Mesothelial cell of epicardium (in vitro differentiated cells): ENCODE data around the gene PLA2G1B. TPM values are rescaled to one million over a fixed set of nuclear protein-coding genes. Genes with fewer than 3 reads are reported as not detected.

Source experiments
- DNase-seq, 2 experiments: peaks; one replicate each; pipeline ENCODE4 v3.0.0; 2021; ENCODE audit warnings: low spot score in 2 of 2; ENCODE audit not compliant: unreplicated experiment in 2 of 2
- H3K27ac Mint-ChIP-seq: 2 replicates; pipeline ENCODE4 v1.8.0; 2021; ENCODE audit warnings: mixed read lengths
- H3K27me3 Mint-ChIP-seq: 2 replicates; pipeline ENCODE4 v1.8.0; 2021; ENCODE audit warnings: low read depth, mixed read lengths
- H3K36me3 Mint-ChIP-seq: 2 replicates; pipeline ENCODE4 v1.8.0; 2021; ENCODE audit warnings: mixed read lengths
- H3K4me1 Mint-ChIP-seq: 2 replicates; pipeline ENCODE4 v1.8.0; 2021; ENCODE audit warnings: mixed read lengths
- H3K4me3 Mint-ChIP-seq: 2 replicates; pipeline ENCODE4 v1.8.0; 2021; ENCODE audit warnings: mild to moderate bottlenecking, moderate library complexity, mixed read lengths
- H3K9me3 Mint-ChIP-seq: 2 replicates; pipeline ENCODE4 v1.8.0; 2021; ENCODE audit warnings: mixed read lengths
- CTCF ChIP-seq: fragments of 200-600 bp; sonication (generic); IDR thresholded peaks from one replicate; pipeline ENCODE4 v1.5.0; 2021; ENCODE audit warnings: antibody characterized with exemption; ENCODE audit not compliant: unreplicated experiment
- total RNA-seq: library from RNA; stranded (reverse); gene quantifications from 3 replicates; pipeline ENCODE4 v1.2.1, GENCODE V29; 2021

The PLA2G1B gene
- total RNA-seq, 1 donor from 2014 or later = not detected

- Mint-ChIP-seq H3K4me3 (peak overlapping the region; percentile 80), H3K36me3 (no peaks in the 10 kb centered on the region), H3K9me3 (no peaks in the 10 kb centered on the region), H3K4me1 (peaks cover 24% of the 10 kb centered on the region), H3K27me3 (peaks cover 45% of the 10 kb centered on the region), H3K27ac (no peak overlapping the region)
- DNase-seq = no peak
- no peak for TF ChIP-seq CTCF
These were observed 43.0 kb upstream of the PLA2G1B start for GRCh38 chr12:120370343-120371243.

GRCh38 chr12:120369603-120370342 is 42.2 kb upstream of the PLA2G1B start:
- peaks cover 42% of the 10 kb centered on the region for H3K27me3 Mint-ChIP-seq
- TF ChIP-seq CTCF = no peak
- peak overlapping the region; percentile 71 for H3K27ac Mint-ChIP-seq
- H3K4me1 Mint-ChIP-seq = peaks cover 24% of the 10 kb centered on the region
- peak overlapping the region; percentile 80 for H3K4me3 Mint-ChIP-seq
- no peak for DNase-seq
- peaks cover 3% of the 10 kb centered on the region for H3K36me3 Mint-ChIP-seq
- H3K9me3 Mint-ChIP-seq = no peaks in the 10 kb centered on the region

GRCh38 chr12:120368789-120369602 is 41.4 kb upstream of the PLA2G1B start, which contains the start of gene MSI1:
MSI1 (minus strand) TSS chr12:120369164; CDS start chr12:120369091, 73 bp downstream.
- H3K4me3 Mint-ChIP-seq = peak within 1 kb of the TSS; percentile 80
- no peaks in the 10 kb centered on the region for H3K9me3 Mint-ChIP-seq
- peaks cover 6% of the 10 kb centered on the region for H3K36me3 Mint-ChIP-seq
- H3K27ac Mint-ChIP-seq = peak within 1 kb of the TSS; percentile 71
- peak in 1 of 2 experiments; percentile 53 for DNase-seq
- peaks cover 39% of the 10 kb centered on the region for H3K27me3 Mint-ChIP-seq
- TF ChIP-seq CTCF = no peak
- H3K4me1 Mint-ChIP-seq = peaks cover 24% of the 10 kb centered on the region

GRCh38 chr12:120367924-120368788 is 40.6 kb upstream of the PLA2G1B start:
- Mint-ChIP-seq H3K4me1 (peaks cover 29% of the 10 kb centered on the region), H3K27me3 (peaks cover 38% of the 10 kb centered on the region), H3K27ac (peak overlapping the region; percentile 71), H3K4me3 (peak overlapping the region; percentile 76), H3K9me3 (no peaks in the 10 kb centered on the region), H3K36me3 (peaks cover 10% of the 10 kb centered on the region)
- no peak for TF ChIP-seq CTCF
- peak in 1 of 2 experiments; percentile 44 for DNase-seq
